Neutrophil (primary cell): Measurements from ENCODE around the gene RANBP9.

Source experiments
- H3K27ac ChIP-seq: fragments of 200-600 bp; sonication (generic); 2 replicates; pipeline ENCODE4 v1.5.1; 2016; ENCODE audit warnings: mild to moderate bottlenecking, moderate library complexity
- H3K27me3 ChIP-seq: fragments of 200-600 bp; sonication (generic); 2 replicates; pipeline ENCODE4 v1.6.0; 2016; ENCODE audit warnings: mild to moderate bottlenecking
- H3K36me3 ChIP-seq: fragments of 200-600 bp; sonication (generic); 2 replicates; pipeline ENCODE4 v1.5.1; 2017
- H3K4me1 ChIP-seq, 2 experiments: fragments of 200-600 bp in 1 of 2; sonication (generic) in 1 of 2; 1 replicate in 1 of 2; 2 replicates in 1 of 2; pipeline versions ENCODE4 v1.5.1 to v1.6.1; 2013 to 2016; ENCODE audit warnings: low read depth in 1 of 2, low read length in 1 of 2, mild to moderate bottlenecking in 1 of 2, moderate library complexity in 1 of 2; ENCODE audit not compliant: control insufficient read depth in 1 of 2, insufficient read depth in 1 of 2
- H3K4me3 ChIP-seq, 2 experiments: fragments of 200-600 bp in 1 of 2; sonication (generic) in 1 of 2; 1 replicate in 1 of 2; 2 replicates in 1 of 2; pipeline ENCODE4 v1.5.1; 2013 to 2016; ENCODE audit warnings: low read depth in 1 of 2, low read length in 1 of 2, mild to moderate bottlenecking in 1 of 2, moderate library complexity in 1 of 2
- H3K9me3 ChIP-seq: fragments of 200-600 bp; sonication (generic); 2 replicates; pipeline ENCODE4 v1.5.1; 2016
- TF ChIP-seq, protein P1 (sequence below): fragments of 200-600 bp; sonication (generic); IDR thresholded peaks from 2 replicates; pipeline ENCODE4 v1.5.1; 2016; ENCODE audit warnings: antibody characterized with exemption

RANBP9 gene

GRCh38 chr6:13710552-13711323, 897 bp downstream of the RANBP9 start:
- TF ChIP-seq, protein P1, sequence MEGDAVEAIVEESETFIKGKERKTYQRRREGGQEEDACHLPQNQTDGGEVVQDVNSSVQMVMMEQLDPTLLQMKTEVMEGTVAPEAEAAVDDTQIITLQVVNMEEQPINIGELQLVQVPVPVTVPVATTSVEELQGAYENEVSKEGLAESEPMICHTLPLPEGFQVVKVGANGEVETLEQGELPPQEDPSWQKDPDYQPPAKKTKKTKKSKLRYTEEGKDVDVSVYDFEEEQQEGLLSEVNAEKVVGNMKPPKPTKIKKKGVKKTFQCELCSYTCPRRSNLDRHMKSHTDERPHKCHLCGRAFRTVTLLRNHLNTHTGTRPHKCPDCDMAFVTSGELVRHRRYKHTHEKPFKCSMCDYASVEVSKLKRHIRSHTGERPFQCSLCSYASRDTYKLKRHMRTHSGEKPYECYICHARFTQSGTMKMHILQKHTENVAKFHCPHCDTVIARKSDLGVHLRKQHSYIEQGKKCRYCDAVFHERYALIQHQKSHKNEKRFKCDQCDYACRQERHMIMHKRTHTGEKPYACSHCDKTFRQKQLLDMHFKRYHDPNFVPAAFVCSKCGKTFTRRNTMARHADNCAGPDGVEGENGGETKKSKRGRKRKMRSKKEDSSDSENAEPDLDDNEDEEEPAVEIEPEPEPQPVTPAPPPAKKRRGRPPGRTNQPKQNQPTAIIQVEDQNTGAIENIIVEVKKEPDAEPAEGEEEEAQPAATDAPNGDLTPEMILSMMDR: no peak
- no peaks in the 10 kb centered on the region for H3K27me3 ChIP-seq
- H3K36me3 ChIP-seq: no peaks in the 10 kb centered on the region
- peaks cover 49 to 50% of the 10 kb centered on the region in 2 experiments for H3K4me1 ChIP-seq
- no peaks in the 10 kb centered on the region for H3K9me3 ChIP-seq
- H3K27ac ChIP-seq: peak overlapping the region; percentile 95
- H3K4me3 ChIP-seq: peak overlapping the region; percentile 89 to 90

GRCh38 chr6:13709689-13710551, 1.7 kb downstream of the RANBP9 start:
- Histone ChIP-seq H3K4me1 (peaks cover 41 to 43% of the 10 kb centered on the region in 2 experiments), H3K27me3 (no peaks in the 10 kb centered on the region), H3K27ac (peak overlapping the region; percentile 95), H3K9me3 (no peaks in the 10 kb centered on the region), H3K36me3 (no peaks in the 10 kb centered on the region), H3K4me3 (peak overlapping the region; percentile 89 to 90)
- TF ChIP-seq, protein P1: no peak

GRCh38 chr6:13708736-13709135, 2.9 kb downstream of the RANBP9 start:
- H3K27ac ChIP-seq: peak overlapping the region; percentile 95
- no peaks in the 10 kb centered on the region for H3K27me3 ChIP-seq
- TF ChIP-seq, protein P1: no peak
- peaks cover 37 to 43% of the 10 kb centered on the region in 2 experiments for H3K4me1 ChIP-seq
- H3K9me3 ChIP-seq: no peaks in the 10 kb centered on the region
- H3K36me3 ChIP-seq: no peaks in the 10 kb centered on the region
- H3K4me3 ChIP-seq: peak overlapping the region; percentile 89 to 90

DNA sequence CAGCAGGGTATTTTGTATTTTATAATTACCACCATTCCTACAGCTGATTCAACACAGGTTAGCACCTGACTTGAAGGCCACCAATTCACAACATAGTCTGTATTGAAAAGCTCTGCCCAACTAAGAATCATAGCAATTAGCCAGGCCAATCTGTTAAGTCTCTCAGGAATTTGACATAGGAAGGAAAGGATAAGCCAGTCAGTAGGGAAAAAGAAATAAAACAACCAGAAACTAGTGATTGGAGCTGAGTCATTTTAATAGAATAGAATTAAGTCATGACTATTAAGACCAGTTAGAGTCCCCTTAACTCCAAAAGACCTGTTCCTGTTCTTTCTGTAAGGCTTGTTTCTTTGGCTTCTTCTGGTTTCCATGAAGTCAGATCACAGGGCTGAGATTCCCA, 8.1 kb downstream of the RANBP9 start:
- TF ChIP-seq, protein P1: no peak
- H3K36me3 ChIP-seq: no peaks in the 10 kb centered on the region
- H3K27me3 ChIP-seq: no peaks in the 10 kb centered on the region
- peaks cover 28 to 39% of the 10 kb centered on the region in 2 experiments for H3K4me1 ChIP-seq
- no peak overlapping the region for H3K4me3 ChIP-seq
- no peaks in the 10 kb centered on the region for H3K9me3 ChIP-seq
- H3K27ac ChIP-seq: peak overlapping the region; percentile 64

DNA sequence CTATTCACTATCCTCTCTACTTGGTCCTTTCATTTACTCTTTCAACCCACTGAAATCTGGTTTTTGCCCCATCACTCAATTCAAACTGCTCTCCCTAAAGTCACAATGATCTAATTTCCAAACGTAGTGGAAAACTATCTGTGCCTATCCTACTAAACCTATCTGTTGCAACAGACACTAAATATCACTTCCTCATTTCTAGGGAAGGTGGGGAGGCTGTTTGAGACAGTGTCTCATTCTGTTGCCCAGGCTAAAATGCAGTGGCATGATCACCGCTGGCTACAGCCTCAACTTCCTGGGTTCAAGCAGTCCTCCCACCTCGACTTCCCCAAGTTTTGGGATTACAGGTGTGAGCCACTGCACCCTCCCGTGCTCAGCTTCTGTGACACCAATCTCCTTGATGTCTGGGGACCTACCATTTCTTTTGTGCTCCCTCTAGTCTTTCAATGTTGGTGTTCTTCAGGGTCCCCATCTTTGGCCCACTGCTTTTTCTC, 8.8 kb downstream of the RANBP9 start:
- Histone ChIP-seq H3K36me3 (no peaks in the 10 kb centered on the region), H3K27me3 (no peaks in the 10 kb centered on the region), H3K9me3 (no peaks in the 10 kb centered on the region), H3K27ac (peak overlapping the region; percentile 64), H3K4me1 (peaks cover 22 to 37% of the 10 kb centered on the region in 2 experiments), H3K4me3 (no peak overlapping the region)
- TF ChIP-seq, protein P1: no peak
